ENCODE measurements around the gene RIPK4.

Gene RIPK4

GRCh38 chr21:41691205-41692184 is 75.4 kb downstream of the RIPK4 start:
- DNase-seq (ENCODE audit: low spot score): no peak

Data from CD4-positive, alpha-beta T cell treated with Interleukin-6 at 100 ng/mL for 8 hours (primary cell).